Astrocyte of the spinal cord (primary cell): Measurements from ENCODE around the gene SRGAP3.

Experiments used
- DNase-seq: peaks from one replicate; pipeline ENCODE4 v3.0.0; 2011; ENCODE audit warnings: low read depth, low spot score
- H3K4me3 ChIP-seq: 2 replicates; pipeline ENCODE4 v1.5.1; 2011; ENCODE audit warnings: low read depth, mild to moderate bottlenecking, low read length, moderate library complexity
- CTCF ChIP-seq: IDR thresholded peaks from 2 replicates; pipeline ENCODE4 v1.5.1; 2012; ENCODE audit warnings: low read depth, mild to moderate bottlenecking, low read length, inconsistent platforms
- in situ Hi-C: cut with HindIII; loops from 2 replicates; pipeline ENCODE4 v1.10.0; 2017; ENCODE audit warnings: low sequenced_read_pairs

The SRGAP3 gene

DNA sequence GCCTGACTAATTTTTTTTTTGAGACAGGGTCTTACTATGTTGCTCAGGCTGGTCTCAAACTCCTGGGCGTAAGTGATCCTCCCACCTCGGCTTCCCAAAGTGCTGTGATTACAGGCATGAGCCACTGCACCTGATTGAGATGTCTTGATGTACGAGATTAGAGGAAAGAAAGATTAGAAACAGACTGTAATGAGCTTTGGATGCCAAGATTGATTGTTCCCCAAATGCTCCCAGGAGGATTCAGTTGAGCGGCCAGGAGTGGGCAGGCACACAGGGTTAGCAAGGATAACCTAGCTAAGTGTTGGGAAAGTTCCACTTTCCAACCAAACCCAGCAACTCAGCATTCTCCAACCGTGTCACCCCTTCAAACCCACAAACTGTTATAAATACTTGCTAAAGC lies 63.7 kb downstream of the SRGAP3 start:
- no peak overlapping the region for H3K4me3 ChIP-seq
- no peak for DNase-seq
- in situ Hi-C loops, result no loop called here
- TF ChIP-seq CTCF, result no peak

- no peak overlapping the region for H3K4me3 ChIP-seq
- in situ Hi-C loops, result no loop called here
- no peak for DNase-seq
- no peak for TF ChIP-seq CTCF
These were observed 64.4 kb downstream of the SRGAP3 start for GRCh38 chr3:9185046-9185445.

- DNase-seq, result no peak
- in situ Hi-C loops, result no loop called here
- no peak for TF ChIP-seq CTCF
- no peak overlapping the region for H3K4me3 ChIP-seq
These were observed 65.0 kb downstream of the SRGAP3 start for GRCh38 chr3:9184461-9184835.

DNA sequence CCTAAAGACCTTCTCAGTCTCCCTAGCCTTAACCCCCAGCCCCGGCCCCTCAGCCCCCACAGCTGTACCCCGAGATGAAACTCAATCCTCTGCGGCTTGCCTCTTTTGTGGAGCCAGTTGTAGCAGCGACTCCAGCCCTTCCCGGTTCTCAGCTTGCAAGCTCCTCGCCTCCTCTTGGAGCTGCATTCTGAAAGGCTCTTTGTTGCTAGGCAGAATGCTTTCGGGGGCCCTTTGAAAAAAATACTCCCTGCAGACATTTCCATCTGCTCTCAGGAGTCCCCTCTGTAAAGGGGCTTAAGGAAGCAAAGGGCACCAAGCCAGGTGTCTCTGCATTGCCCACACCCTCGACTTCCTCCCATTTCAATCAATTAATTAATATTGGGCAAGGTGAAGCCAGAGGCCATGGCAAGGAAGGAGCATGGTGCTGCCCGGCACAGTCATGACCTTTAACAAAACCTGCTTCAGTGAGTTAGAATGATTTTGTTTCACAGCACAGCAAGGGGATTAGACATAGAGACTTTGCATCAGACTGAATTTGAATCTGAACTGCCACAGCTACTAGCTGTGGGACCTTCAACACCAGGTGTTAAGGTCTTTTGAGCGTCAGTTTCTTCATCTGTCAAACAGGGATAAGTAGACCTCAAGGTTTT lies 65.5 kb downstream of the SRGAP3 start:
- in situ Hi-C loops, result no loop called here
- no peak for TF ChIP-seq CTCF
- no peak overlapping the region for H3K4me3 ChIP-seq
- DNase-seq, result no peak

DNA sequence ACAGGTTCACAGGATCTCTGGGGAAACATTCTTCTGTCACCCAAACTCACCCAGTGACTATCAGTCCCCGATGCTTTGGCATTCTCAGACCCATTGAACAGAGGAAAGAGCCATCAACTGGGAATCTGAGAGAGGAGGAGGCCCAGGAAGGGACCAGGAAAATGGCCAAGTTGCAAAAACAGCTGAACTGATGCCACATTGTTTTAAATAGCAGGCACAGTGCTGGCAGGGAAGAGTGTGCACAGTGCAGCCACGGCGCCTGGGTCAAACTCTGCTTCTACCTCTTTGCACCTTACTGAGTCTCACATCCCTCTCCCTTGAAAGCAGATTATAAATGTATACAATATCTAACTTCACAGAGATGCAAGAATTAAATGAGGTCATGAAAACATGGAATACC lies 66.4 kb downstream of the SRGAP3 start:
- DNase-seq, result no peak
- in situ Hi-C loops, result no loop called here
- H3K4me3 ChIP-seq, result no peak overlapping the region
- no peak for TF ChIP-seq CTCF

DNA sequence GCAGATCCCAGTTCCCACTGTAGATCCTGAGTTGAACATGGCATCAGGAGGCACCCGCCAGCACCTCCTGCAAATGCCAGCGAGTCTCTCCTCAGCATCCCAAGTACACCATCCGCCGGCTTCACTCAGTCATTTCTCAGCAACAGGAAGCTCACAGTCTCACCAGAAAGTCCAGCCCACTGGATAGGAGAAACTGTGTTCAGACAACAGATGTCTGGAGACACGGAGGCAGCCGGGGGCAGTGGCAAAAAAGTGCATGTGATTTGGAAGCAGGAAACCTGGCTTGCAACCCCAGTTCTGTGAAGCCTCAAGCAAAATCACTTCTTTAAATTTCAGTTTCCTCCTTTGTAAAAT lies 68.7 kb downstream of the SRGAP3 start:
- no peak for TF ChIP-seq CTCF
- DNase-seq, result no peak
- in situ Hi-C loops, result no loop called here
- no peak overlapping the region for H3K4me3 ChIP-seq
